ENCODE measurements around the gene WDR33.

DNA sequence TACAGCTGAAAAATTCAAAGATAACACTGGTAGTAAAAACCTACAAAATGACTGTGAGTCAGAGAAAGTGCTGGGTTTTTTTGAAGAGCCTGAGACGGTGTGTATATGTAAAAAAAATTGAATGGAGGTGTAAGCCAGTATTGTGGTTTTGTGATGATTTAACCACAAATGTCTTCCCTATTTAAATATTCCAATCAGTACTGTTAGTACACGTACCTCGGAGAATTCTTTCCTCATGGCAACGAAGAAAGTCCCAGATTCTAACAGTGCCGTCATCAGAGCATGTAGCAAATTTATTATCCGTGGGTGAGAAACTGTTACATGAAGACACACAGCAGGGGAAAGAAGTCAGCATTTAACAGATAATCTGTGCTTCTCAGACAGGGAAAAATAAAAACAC, 48.1 kb downstream of the WDR33 start:
- TF ChIP-seq GATA3 (IDR thresholded peaks at IDR 0.05; ENCODE audit: low read depth, low read length), result no peak
- no peak for TF ChIP-seq GATA2 (IDR thresholded peaks at IDR 0.05; ENCODE audit: low read depth, low read length)

Measured in SH-SY5Y (cell line).